Endodermal cell (in vitro differentiated cells): Measurements from ENCODE around the gene PPM1B. TPM values are rescaled to one million over a fixed set of nuclear protein-coding genes. Genes with fewer than 3 reads are reported as not detected.
"Not testable (repeated sequence)": the region's sequence is repeated elsewhere in the genome, so short reads cannot be mapped to it uniquely, and the experiment has no call there.

Experiments used
- DNase-seq: peaks from one replicate; pipeline ENCODE4 v3.0.0-alpha.2; 2017
- H3K27ac ChIP-seq: 2 replicates; pipeline ENCODE4 v1.5.1; 2013; ENCODE audit warnings: mild to moderate bottlenecking, low read depth, low read length, moderate library complexity
- H3K27me3 ChIP-seq: 2 replicates; pipeline ENCODE4 v1.6.1; 2013; ENCODE audit warnings: mild to moderate bottlenecking, low read length, moderate library complexity; ENCODE audit not compliant: insufficient read depth, control insufficient read depth, poor library complexity, severe bottlenecking
- H3K36me3 ChIP-seq: 2 replicates; pipeline ENCODE4 v1.7.0; 2013; ENCODE audit warnings: mild to moderate bottlenecking, low read length, moderate library complexity; ENCODE audit not compliant: control insufficient read depth, insufficient read depth
- H3K4me1 ChIP-seq: one replicate; pipeline ENCODE4 v1.7.0; 2013; ENCODE audit warnings: low read length; ENCODE audit not compliant: control insufficient read depth, insufficient read depth
- H3K4me3 ChIP-seq: 2 replicates; pipeline ENCODE4 v1.5.1; 2013; ENCODE audit warnings: mild to moderate bottlenecking, low read length, moderate library complexity
- H3K9ac ChIP-seq: 2 replicates; pipeline ENCODE4 v1.6.1; 2013; ENCODE audit warnings: mild to moderate bottlenecking, low read length, moderate library complexity; ENCODE audit not compliant: poor library complexity, severe bottlenecking; ENCODE audit errors: extremely low read depth
- H3K9me3 ChIP-seq: 2 replicates; pipeline ENCODE4 v1.6.1; 2013; ENCODE audit warnings: mild to moderate bottlenecking, low read length, moderate library complexity; ENCODE audit not compliant: control insufficient read depth
- H3K27ac Mint-ChIP-seq: 2 replicates; pipeline ENCODE4 v1.8.0; 2020; ENCODE audit warnings: mixed read lengths
- H3K27me3 Mint-ChIP-seq: 2 replicates; pipeline ENCODE4 v1.8.0; 2021; ENCODE audit warnings: mild to moderate bottlenecking, mixed read lengths; ENCODE audit not compliant: insufficient read depth
- H3K36me3 Mint-ChIP-seq: 2 replicates; pipeline ENCODE4 v1.8.0; 2020; ENCODE audit warnings: low read depth, mixed read lengths
- H3K4me1 Mint-ChIP-seq: 2 replicates; pipeline ENCODE4 v1.8.0; 2020; ENCODE audit warnings: mixed read lengths
- H3K4me3 Mint-ChIP-seq: 2 replicates; pipeline ENCODE4 v1.8.0; 2020; ENCODE audit warnings: mild to moderate bottlenecking, moderate library complexity, mixed read lengths
- H3K9me3 Mint-ChIP-seq: 2 replicates; pipeline ENCODE4 v1.8.0; 2020; ENCODE audit warnings: mild to moderate bottlenecking, mixed read lengths
- CTCF ChIP-seq: fragments of 200-600 bp; sonication (generic); conservative IDR thresholded peaks from 2 replicates; pipeline ENCODE4 v1.5.0; 2021; ENCODE audit warnings: antibody characterized with exemption, mild to moderate bottlenecking
- WGBS, 2 experiments: methylation state at CpG; one replicate each; pipeline versions ENCODE4 v1.1.5 to v1.1.7; 2013; ENCODE audit warnings: missing lambda C conversion rate in 2 of 2, mixed read lengths in 1 of 2; ENCODE audit not compliant: insufficient coverage in 1 of 2, insufficient read length in 1 of 2; 5-methylcytosine and 5-hydroxymethylcytosine counted together
- total RNA-seq, 2 donors: library from RNA; stranded (reverse); fragmentation: NEBNext Ultra II Directional in 1 of 2; extraction: Animal tissue kit (Norgen Biotek cat#: 25700) in 1 of 2; gene quantifications; 2 replicates in 1 of 2; 3 replicates in 1 of 2; pipeline ENCODE4 v1.2.1, GENCODE V29; 2021

Gene PPM1B
- total RNA-seq, 2 donors from 2014 or later: 54.9 to 70.5 TPM

- Histone ChIP-seq H3K9me3 (no peaks in the 10 kb centered on the region), H3K36me3 (peaks cover 28% of the 10 kb centered on the region), H3K4me3 (no peak overlapping the region), H3K4me1 (no peaks in the 10 kb centered on the region), H3K9ac (no peak overlapping the region), H3K27me3 (no peaks in the 10 kb centered on the region), H3K27ac (no peak overlapping the region)
- 89 to 93% methylated on average over 1 to 2 of the region's 3 CpGs for WGBS, 2 experiments
- DNase-seq: no peak
- peaks cover 8% of the 10 kb centered on the region for H3K4me1 Mint-ChIP-seq
- TF ChIP-seq CTCF: no peak
- H3K4me3 Mint-ChIP-seq: no peak overlapping the region
- H3K36me3 Mint-ChIP-seq: peaks cover 34% of the 10 kb centered on the region
- H3K9me3 Mint-ChIP-seq: peaks cover 3% of the 10 kb centered on the region
- no peak overlapping the region for H3K27ac Mint-ChIP-seq
- H3K27me3 Mint-ChIP-seq: no peaks in the 10 kb centered on the region
Observed at GRCh38 chr2:44203542-44203941, 34.9 kb downstream of the PPM1B start.

DNA sequence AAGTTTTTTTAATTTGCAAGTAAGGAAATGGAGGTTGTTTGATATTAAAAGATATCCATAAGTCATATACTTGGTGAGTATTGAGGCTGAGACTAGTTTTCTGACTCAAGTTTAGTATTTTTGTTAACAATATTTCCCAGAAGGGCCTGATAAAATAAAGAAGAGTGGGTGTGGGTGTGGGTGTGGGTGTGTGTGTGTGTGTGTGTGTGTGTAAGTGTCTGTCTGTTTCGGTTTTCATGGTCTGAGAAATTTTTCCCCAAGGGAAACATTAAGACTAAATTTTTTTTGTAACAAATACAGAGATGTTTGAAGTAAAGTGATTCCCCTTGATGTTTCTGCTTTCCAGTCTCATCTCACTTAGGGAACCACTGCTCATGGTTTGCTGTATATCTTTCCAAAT, 36.5 kb downstream of the PPM1B start:
- WGBS, 2 experiments: 100% methylated on average over 1 of the region's 1 CpG; no CpG with 5 or more reads in 1 of the 2 experiments
- no peak overlapping the region for H3K27ac ChIP-seq
- H3K4me3 ChIP-seq: no peak overlapping the region

GRCh38 chr2:44207102-44207501, 38.4 kb downstream of the PPM1B start:
- Histone ChIP-seq H3K27me3 (no peaks in the 10 kb centered on the region), H3K4me1 (no peaks in the 10 kb centered on the region), H3K4me3 (no peak overlapping the region), H3K36me3 (peaks cover 39% of the 10 kb centered on the region), H3K9ac (no peak overlapping the region), H3K27ac (no peak overlapping the region), H3K9me3 (no peaks in the 10 kb centered on the region)
- H3K27ac Mint-ChIP-seq: no peak overlapping the region
- no peak for TF ChIP-seq CTCF
- peaks cover 44% of the 10 kb centered on the region for H3K36me3 Mint-ChIP-seq
- H3K4me1 Mint-ChIP-seq: no peaks in the 10 kb centered on the region
- no peak for DNase-seq
- WGBS, 2 experiments: 98% methylated on average over 2 of the region's 2 CpGs; no CpG with 5 or more reads in 1 of the 2 experiments
- no peak overlapping the region for H3K4me3 Mint-ChIP-seq
- H3K9me3 Mint-ChIP-seq: peaks cover 3% of the 10 kb centered on the region
- H3K27me3 Mint-ChIP-seq: no peaks in the 10 kb centered on the region

More for the DNA sequence above, 36.5 kb downstream of the PPM1B start:
- no peak for DNase-seq
- Mint-ChIP-seq H3K4me1 (peaks cover 8% of the 10 kb centered on the region), H3K36me3 (peaks cover 41% of the 10 kb centered on the region), H3K27me3 (no peaks in the 10 kb centered on the region), H3K4me3 (no peak overlapping the region), H3K27ac (no peak overlapping the region), H3K9me3 (peaks cover 3% of the 10 kb centered on the region)
- Histone ChIP-seq H3K4me1 (no peaks in the 10 kb centered on the region), H3K9ac (no peak overlapping the region), H3K9me3 (no peaks in the 10 kb centered on the region), H3K36me3 (peaks cover 40% of the 10 kb centered on the region), H3K27me3 (no peaks in the 10 kb centered on the region)
- no peak for TF ChIP-seq CTCF

DNA sequence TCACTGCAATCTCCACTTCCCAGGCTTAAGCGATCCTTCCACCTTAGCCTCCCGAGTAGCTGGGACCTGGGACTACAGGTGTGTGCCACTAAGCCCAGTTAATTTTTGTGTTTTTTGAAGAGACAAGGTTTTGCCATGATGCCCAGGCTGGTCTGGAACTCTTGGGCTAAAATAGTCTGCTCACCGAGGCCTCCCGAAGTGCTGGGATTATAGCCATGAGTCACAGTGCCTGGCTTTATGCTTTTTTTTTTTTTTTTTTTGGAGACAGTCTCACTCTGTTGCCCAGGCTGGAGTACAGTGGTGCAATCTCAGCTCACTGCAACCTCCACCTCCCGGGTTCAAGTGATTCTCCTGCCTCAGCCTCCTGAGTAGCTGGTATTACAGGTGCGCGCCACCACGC, 39.0 kb downstream of the PPM1B start:
- not testable (repeated sequence) for H3K27me3 Mint-ChIP-seq

More for the DNA sequence above, 39.0 kb downstream of the PPM1B start:
- H3K27me3 ChIP-seq, H3K27ac Mint-ChIP-seq, H3K27ac ChIP-seq, DNase-seq, H3K9me3 Mint-ChIP-seq, H3K9me3 ChIP-seq, H3K4me3 Mint-ChIP-seq, H3K4me1 Mint-ChIP-seq, H3K4me1 ChIP-seq, H3K4me3 ChIP-seq, H3K9ac ChIP-seq: not testable (repeated sequence)
- H3K36me3 ChIP-seq: peaks cover 41% of the 10 kb centered on the region
- H3K36me3 Mint-ChIP-seq: peaks cover 49% of the 10 kb centered on the region
- WGBS, 2 experiments: 89% methylated on average over 8 of the region's 8 CpGs; no CpG with 5 or more reads in 1 of the 2 experiments
